GM04503 (cell line): ENCODE measurements around the gene PPP2R2B.

Source experiments
- DNase-seq: peaks from one replicate; pipeline ENCODE4 v3.0.0-alpha.2; 2012; ENCODE audit warnings: low read depth

PPP2R2B gene

GRCh38 chr5:146699138-146699537 lies 179.4 kb downstream of the PPP2R2B start:
- DNase-seq, result no peak

GRCh38 chr5:146698651-146699050 lies 179.9 kb downstream of the PPP2R2B start:
- no peak for DNase-seq

GRCh38 chr5:146697211-146697610 lies 181.3 kb downstream of the PPP2R2B start:
- no peak for DNase-seq

GRCh38 chr5:146695646-146696045 lies 182.9 kb downstream of the PPP2R2B start:
- no peak for DNase-seq

- DNase-seq, result no peak
Measured at GRCh38 chr5:146690880-146691355, 187.6 kb downstream of the PPP2R2B start.

- DNase-seq, result no peak
Measured at GRCh38 chr5:146687630-146688029, 190.9 kb downstream of the PPP2R2B start.

- DNase-seq, result no peak
Measured at GRCh38 chr5:146683861-146684260, 194.7 kb downstream of the PPP2R2B start.

GRCh38 chr5:146682899-146683532 lies 195.5 kb downstream of the PPP2R2B start:
- DNase-seq, result no peak

GRCh38 chr5:146681585-146682105 lies 196.9 kb downstream of the PPP2R2B start:
- DNase-seq, result no peak

GRCh38 chr5:146680846-146681584 lies 197.5 kb downstream of the PPP2R2B start:
- DNase-seq, result no peak

GRCh38 chr5:146675636-146676035 lies 202.9 kb downstream of the PPP2R2B start:
- no peak for DNase-seq

GRCh38 chr5:146672866-146673265 lies 205.7 kb downstream of the PPP2R2B start:
- DNase-seq, result no peak

- no peak for DNase-seq
Measured at GRCh38 chr5:146671561-146672295, 206.8 kb downstream of the PPP2R2B start.

GRCh38 chr5:146669656-146670055 lies 208.9 kb downstream of the PPP2R2B start:
- no peak for DNase-seq

- peak; percentile 5 for DNase-seq
Measured at GRCh38 chr5:146667633-146668272, 210.8 kb downstream of the PPP2R2B start.

- DNase-seq, result no peak
Measured at GRCh38 chr5:146662229-146662628, 216.3 kb downstream of the PPP2R2B start.

- no peak for DNase-seq
Measured at GRCh38 chr5:146660376-146660960, 218.1 kb downstream of the PPP2R2B start.

- DNase-seq, result no peak
Measured at GRCh38 chr5:146659961-146660360, 218.6 kb downstream of the PPP2R2B start.

GRCh38 chr5:146656703-146657102 lies 221.9 kb downstream of the PPP2R2B start:
- DNase-seq, result no peak

GRCh38 chr5:146653560-146653959 lies 225.0 kb downstream of the PPP2R2B start:
- no peak for DNase-seq

GRCh38 chr5:146652547-146652946 lies 226.0 kb downstream of the PPP2R2B start:
- DNase-seq, result no peak
